NCI-H2081 treated with DMSO at 0.1 percent for 48 hours (cell line): ENCODE measurements around the gene DNPEP.
"Not testable (repeated sequence)": the region's sequence is repeated elsewhere in the genome, so short reads cannot be mapped to it uniquely, and the experiment has no call there.

ENCODE experiments used
- DNase-seq: peaks from one replicate; lab custom pipeline; 2025; lab: John Stamatoyannopoulos, UW

The DNPEP gene

GRCh38 chr2:219419331-219420197, 31.9 kb upstream of the DNPEP start:
- DNase-seq, result no peak

GRCh38 chr2:219419012-219419324, 31.3 kb upstream of the DNPEP start:
- no peak for DNase-seq

GRCh38 chr2:219418155-219419011, 30.7 kb upstream of the DNPEP start, which contains the start of gene DES:
Gene DES (plus strand): TSS chr2:219418377. CDS start chr2:219418463, 86 bp downstream.
- DNase-seq, result no peak

GRCh38 chr2:219417374-219417773, 29.7 kb upstream of the DNPEP start:
- DNase-seq, result no peak

- DNase-seq, result no peak
Observed at GRCh38 chr2:219416938-219417337, 29.2 kb upstream of the DNPEP start.

- DNase-seq, result no peak
Observed at GRCh38 chr2:219416235-219416602, 28.5 kb upstream of the DNPEP start.

- DNase-seq, result no peak
Observed at GRCh38 chr2:219415580-219416234, 28.0 kb upstream of the DNPEP start.

- DNase-seq, result no peak
Observed at GRCh38 chr2:219414857-219415256, 27.1 kb upstream of the DNPEP start.

- DNase-seq, result no peak
Observed at GRCh38 chr2:219410390-219410789, 22.7 kb upstream of the DNPEP start.

- no peak for DNase-seq
Observed at GRCh38 chr2:219409619-219410018, 21.9 kb upstream of the DNPEP start.

- no peak for DNase-seq
Observed at GRCh38 chr2:219408631-219409030, 20.9 kb upstream of the DNPEP start.

- DNase-seq, result no peak
Observed at GRCh38 chr2:219408204-219408603, 20.5 kb upstream of the DNPEP start.

GRCh38 chr2:219407343-219407742, 19.6 kb upstream of the DNPEP start:
- not testable (repeated sequence) for DNase-seq

- DNase-seq, result no peak
Observed at GRCh38 chr2:219406861-219407230, 19.1 kb upstream of the DNPEP start.

GRCh38 chr2:219405958-219406860, 18.5 kb upstream of the DNPEP start:
- DNase-seq, result no peak

- DNase-seq, result no peak
Observed at GRCh38 chr2:219405451-219405850, 17.7 kb upstream of the DNPEP start.

- DNase-seq, result no peak
Observed at GRCh38 chr2:219404954-219405353, 17.2 kb upstream of the DNPEP start.

GRCh38 chr2:219404291-219404910, 16.7 kb upstream of the DNPEP start:
- DNase-seq, result no peak

- no peak for DNase-seq
Observed at GRCh38 chr2:219403861-219404260, 16.1 kb upstream of the DNPEP start.

- DNase-seq, result peak; percentile 3
Observed at GRCh38 chr2:219402665-219403515, 15.2 kb upstream of the DNPEP start.
